Psoas muscle (tissue), 8 donors: ENCODE results near the gene TMEM43. TPM values are rescaled to one million over a fixed set of nuclear protein-coding genes. Genes with fewer than 3 reads are reported as not detected.

Experiments
- ATAC-seq, 4 donors: fragments of 200-7000 bp; cut with Tn5 transposase; one replicate each; pipeline ENCODE4 v1.9.1; 2020; ENCODE audit warnings: moderate library complexity in 3 of 4, mild to moderate bottlenecking in 2 of 4
- DNase-seq, 2 donors: peaks; one replicate each; pipeline ENCODE4 v3.0.0-alpha.2; 2020
- H3K27ac ChIP-seq: fragments of 200-600 bp; one replicate; pipeline ENCODE4 v1.8.0; 2022
- H3K27me3 ChIP-seq, 3 donors: fragments of 200-600 bp in 1 of 3; one replicate each; pipeline versions ENCODE4 v1.6.1 to v1.8.0; 2013 to 2022; ENCODE audit warnings: low read length in 2 of 3, mild to moderate bottlenecking in 2 of 3, moderate library complexity in 1 of 3; ENCODE audit not compliant: insufficient read depth in 3 of 3
- H3K36me3 ChIP-seq, 2 donors: fragments of 200-600 bp in 1 of 2; one replicate each; pipeline versions ENCODE4 v1.6.1 to v1.8.0; 2013 to 2022; ENCODE audit warnings: low read depth in 1 of 2, mild to moderate bottlenecking in 1 of 2, moderate library complexity in 1 of 2; ENCODE audit not compliant: insufficient read depth in 1 of 2
- H3K4me1 ChIP-seq: fragments of 200-600 bp; one replicate; pipeline ENCODE4 v1.8.0; 2022
- H3K4me3 ChIP-seq: fragments of 200-600 bp; one replicate; pipeline ENCODE4 v1.8.0; 2022; ENCODE audit warnings: mild to moderate bottlenecking
- H3K9me3 ChIP-seq: fragments of 200-600 bp; one replicate; pipeline ENCODE4 v1.8.0; 2022
- CTCF ChIP-seq: fragments of 200-600 bp; IDR thresholded peaks from one replicate; pipeline ENCODE4 v1.8.0; 2022; ENCODE audit warnings: antibody characterized with exemption
- WGBS, 3 donors: extraction: QIAGEN DNeasy Blood & Tissue Kit; methylation state at CpG; one replicate each; pipeline versions ENCODE4 v1.1.6 to v1.1.7; 2013; 5-methylcytosine and 5-hydroxymethylcytosine counted together
- intact Hi-C, 2 donors: fragments of 100-400 bp; cut with DNase I; formaldehyde crosslinking; loops; one replicate each; pipeline versions ENCODE4 v1.11.0 to v1.14.2; 2022
- polyA plus RNA-seq, 3 donors: library from polyadenylated mRNA; stranded (reverse); fragments of 200-250 nt; gene quantifications; one replicate each; pipeline ENCODE4 v1.2.3, GENCODE V29; 2013
- total RNA-seq, 4 donors: library from RNA; stranded (reverse); fragmentation: NEBNext Ultra II Directional in 2 of 4; extraction: Animal tissue kit (Norgen Biotek cat#: 25700) in 2 of 4; gene quantifications; one replicate each; pipeline versions ENCODE4 v1.2.1 to v1.2.4, GENCODE V29; 2021 to 2023
- donor health status: healthy with polysubstance abuse.
- donor health status: DM: no; HTN: no; CAD: no; lungs with moderate emphysema.
- donor health status: Bipolar disorder and iron deficiency.
- donor health status: healthy.
- donor health status: DM: yes; HTN: yes; CAD: no.
- donor health status: DM: no; HTN: no; CAD: no.
- donor health status: DM: no; HTN: no; CAD: no.
- donor health status: DM: yes; HTN: yes; CAD: no.

The TMEM43 gene
- total and polyA plus RNA-seq, 7 donors: 28.2 to 107 (median 41.5) TPM

- TF ChIP-seq CTCF: no peak
- Histone ChIP-seq H3K4me1 (peaks cover 17% of the 10 kb centered on the region), H3K36me3 (peaks cover 16 to 82% of the 10 kb centered on the region in 2 donors), H3K27me3 (no peaks in the 10 kb centered on the region), H3K4me3 (no peak overlapping the region), H3K27ac (no peak overlapping the region), H3K9me3 (no peaks in the 10 kb centered on the region)
- DNase-seq: no peak
- intact Hi-C loops: no loop called here
- 97 to 98% (median 97%) methylated on average over 4 of the region's 4 CpGs for WGBS, 3 donors
- ATAC-seq: no peak
These were observed 5.4 kb downstream of the TMEM43 start for GRCh38 chr3:14130230-14130629.

- no peak for TF ChIP-seq CTCF
These were observed 5.9 kb downstream of the TMEM43 start for GRCh38 chr3:14130707-14131106.

GRCh38 chr3:14131134-14131533, 6.3 kb downstream of the TMEM43 start:
- intact Hi-C loops: no loop called here
- WGBS, 3 donors: 63 to 92% (median 67%) methylated on average over 5 of the region's 5 CpGs
- Histone ChIP-seq H3K4me1 (peaks cover 14% of the 10 kb centered on the region), H3K9me3 (no peaks in the 10 kb centered on the region), H3K27ac (no peak overlapping the region), H3K27me3 (no peaks in the 10 kb centered on the region), H3K36me3 (peaks cover 16 to 91% of the 10 kb centered on the region in 2 donors), H3K4me3 (no peak overlapping the region)
- no peak for DNase-seq
- TF ChIP-seq CTCF: no peak
- peak in 1 of 4 donors; percentile 14 for ATAC-seq

More at GRCh38 chr3:14130707-14131106, 5.9 kb downstream of the TMEM43 start:
- WGBS, 3 donors: 94 to 97% (median 95%) methylated on average over 12 of the region's 12 CpGs
- no peak overlapping the region for H3K4me3 ChIP-seq
- H3K9me3 ChIP-seq: no peaks in the 10 kb centered on the region
- H3K27ac ChIP-seq: no peak overlapping the region
- ATAC-seq: no peak
- intact Hi-C loops: no loop called here
- no peak for DNase-seq
- H3K27me3 ChIP-seq: no peaks in the 10 kb centered on the region
- peaks cover 16 to 87% of the 10 kb centered on the region in 2 donors for H3K36me3 ChIP-seq
- H3K4me1 ChIP-seq: peaks cover 17% of the 10 kb centered on the region

- intact Hi-C loops: no loop called here
- peaks cover 12% of the 10 kb centered on the region for H3K4me1 ChIP-seq
- no peaks in the 10 kb centered on the region for H3K27me3 ChIP-seq
- DNase-seq (no peak), ATAC-seq (no peak)
- whole genome bisulfite sequencing, 3 donors: 93 to 95% (median 94%) methylated on average over 6 to 8 of the region's 8 CpGs
- no peaks in the 10 kb centered on the region for H3K9me3 ChIP-seq
- H3K27ac ChIP-seq: no peak overlapping the region
- H3K36me3 ChIP-seq: peaks cover 16 to 98% of the 10 kb centered on the region in 2 donors
- no peak overlapping the region for H3K4me3 ChIP-seq
- no peak for TF ChIP-seq CTCF
These were observed 7.3 kb downstream of the TMEM43 start for GRCh38 chr3:14132120-14132519.

- intact Hi-C loops: no loop called here
- no peak for TF ChIP-seq CTCF
- no peaks in the 10 kb centered on the region for H3K27me3 ChIP-seq
- ATAC-seq (no peak), DNase-seq (no peak)
- 86 to 99% (median 92%) methylated on average over 6 of the region's 6 CpGs for WGBS, 3 donors
- H3K27ac ChIP-seq: no peak overlapping the region
- H3K4me3 ChIP-seq: no peak overlapping the region
- H3K4me1 ChIP-seq: peaks cover 13% of the 10 kb centered on the region
- H3K9me3 ChIP-seq: no peaks in the 10 kb centered on the region
- peaks cover 16 to 97% of the 10 kb centered on the region in 2 donors for H3K36me3 ChIP-seq
These were observed 7.8 kb downstream of the TMEM43 start for GRCh38 chr3:14132689-14133088.
